H1 (cell line): ENCODE data around the gene FGGY. TPM values are rescaled to one million over a fixed set of nuclear protein-coding genes. Genes with fewer than 3 reads are reported as not detected.

Source experiments
- HDAC6 ChIP-seq: IDR thresholded peaks from one replicate; pipeline ENCODE4 v1.7.1; 2012; ENCODE audit warnings: low read depth, mild to moderate bottlenecking, inconsistent platforms, low read length, moderate library complexity
- polyA plus RNA-seq, 7 experiments: library from polyadenylated mRNA; depleted of rRNA in 3 of 7; stranded (reverse) in 5 of 7; unstranded in 2 of 7; fragments of >200 nt in 5 of 7; fragments of 200-250 nt in 2 of 7; gene quantifications; 1 replicate in 5 of 7; 2 replicates in 1 of 7; 4 replicates in 1 of 7; pipeline versions ENCODE4 v1.2.1 to v1.2.3, GENCODE V29; 2011 to 2013; ENCODE audit warnings: missing spikeins in 2 of 7, mixed read lengths in 2 of 7
- total RNA-seq: library from RNA; stranded (reverse); fragmentation: NEBNext Ultra II Directional; extraction: Animal tissue kit (Norgen Biotek cat#: 25700); gene quantifications from 2 replicates; pipeline ENCODE4 v1.2.1, GENCODE V29; 2021
- TF ChIP-seq, protein P1 (sequence below): IDR thresholded peaks from 2 replicates; pipeline ENCODE4 v1.6.1; 2012; ENCODE audit warnings: inconsistent platforms

FGGY gene
- total and polyA plus RNA-seq, 2 of the 8 experiments (the other 6 are each of a cell fraction or from before 2014, with no cell fraction given): 10.3 to 12.5 TPM

DNA sequence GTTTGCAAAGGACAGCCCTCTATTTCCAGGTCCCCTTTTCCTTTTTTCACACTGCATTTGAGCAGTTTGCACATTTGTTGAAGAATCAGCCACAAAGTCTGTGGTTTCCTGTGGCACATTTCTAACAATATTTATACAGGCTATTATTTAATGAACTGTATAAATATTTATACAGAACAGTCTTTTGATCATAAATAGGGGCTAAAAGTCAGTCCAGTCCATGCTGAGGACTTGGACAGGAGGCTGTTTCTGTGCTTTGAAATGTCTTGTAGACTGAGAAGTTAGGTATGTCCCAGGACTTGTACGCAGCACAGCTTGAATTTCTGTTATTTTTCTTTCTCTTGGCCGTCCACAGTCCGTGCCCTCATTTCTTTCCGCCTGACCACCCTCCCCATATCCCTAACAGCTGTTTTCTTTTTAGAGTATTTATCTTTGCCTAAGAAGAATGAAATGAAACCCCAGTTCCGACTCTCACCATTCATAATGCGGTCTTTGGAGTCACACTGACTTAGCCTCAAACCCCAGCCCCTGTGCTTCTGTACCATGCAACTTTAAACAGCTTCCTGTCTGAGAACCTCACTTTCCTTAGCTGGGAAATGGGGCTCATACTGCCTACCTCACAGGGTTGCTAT lies 19.7 kb downstream of the FGGY start (continued):
- TF ChIP-seq, protein P1, sequence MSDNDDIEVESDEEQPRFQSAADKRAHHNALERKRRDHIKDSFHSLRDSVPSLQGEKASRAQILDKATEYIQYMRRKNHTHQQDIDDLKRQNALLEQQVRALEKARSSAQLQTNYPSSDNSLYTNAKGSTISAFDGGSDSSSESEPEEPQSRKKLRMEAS: no peak
- no peak for TF ChIP-seq HDAC6
